Inferior parietal cortex (tissue), 1 donor: Measurements from ENCODE around the gene STK40.

Experiments
- DNase-seq: peaks from one replicate; pipeline ENCODE4 v3.0.0-alpha.2; 2016; ENCODE audit errors: extremely low spot score

Gene STK40, protein sequence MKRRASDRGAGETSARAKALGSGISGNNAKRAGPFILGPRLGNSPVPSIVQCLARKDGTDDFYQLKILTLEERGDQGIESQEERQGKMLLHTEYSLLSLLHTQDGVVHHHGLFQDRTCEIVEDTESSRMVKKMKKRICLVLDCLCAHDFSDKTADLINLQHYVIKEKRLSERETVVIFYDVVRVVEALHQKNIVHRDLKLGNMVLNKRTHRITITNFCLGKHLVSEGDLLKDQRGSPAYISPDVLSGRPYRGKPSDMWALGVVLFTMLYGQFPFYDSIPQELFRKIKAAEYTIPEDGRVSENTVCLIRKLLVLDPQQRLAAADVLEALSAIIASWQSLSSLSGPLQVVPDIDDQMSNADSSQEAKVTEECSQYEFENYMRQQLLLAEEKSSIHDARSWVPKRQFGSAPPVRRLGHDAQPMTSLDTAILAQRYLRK

DNA sequence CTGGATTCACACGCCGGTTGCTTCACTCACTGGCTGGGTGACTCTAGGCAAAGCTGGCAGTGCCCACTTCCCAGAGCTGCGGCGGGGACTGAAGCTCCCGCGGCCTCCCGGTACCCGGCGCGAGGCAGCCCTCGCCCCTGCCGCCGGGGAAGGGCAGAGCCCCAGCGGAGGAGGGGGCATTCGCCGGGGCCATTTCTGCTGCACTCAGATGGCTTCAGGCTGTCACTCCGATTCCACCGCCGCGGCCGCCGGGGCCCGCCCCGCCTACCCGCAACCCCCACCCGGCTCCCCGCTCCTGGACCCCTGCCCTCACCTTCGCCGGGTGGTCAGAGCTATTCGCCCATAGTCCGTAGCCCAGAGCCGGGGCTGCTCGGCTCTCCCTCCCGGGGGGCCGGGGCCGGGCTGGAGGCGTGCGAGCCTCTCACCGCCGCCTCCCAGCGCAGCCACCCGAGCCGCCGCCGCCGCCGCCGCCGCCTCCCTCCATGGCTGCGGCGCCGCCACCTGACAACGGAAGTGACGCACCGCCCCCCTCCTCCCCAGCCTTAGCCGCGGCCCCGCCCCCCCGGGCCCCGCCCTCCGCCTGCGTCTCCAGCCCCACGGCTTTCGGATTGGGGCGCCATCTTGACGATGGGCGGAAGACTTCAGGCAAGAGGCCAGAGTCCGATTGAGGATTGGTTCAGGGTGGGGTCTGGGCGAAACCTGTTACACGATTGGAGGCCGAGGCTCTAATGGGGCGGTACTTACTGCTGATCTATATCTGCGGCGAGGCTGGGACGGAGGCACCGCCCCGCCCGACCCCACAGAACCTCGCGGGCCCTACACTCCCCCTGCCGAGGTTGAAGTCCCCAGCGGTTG is at the start of gene STK40:
Gene STK40, minus strand, starts transcription at position 515 of the 855 bp plus-strand sequence. CDS start 24,592 bp downstream, outside the sequence.
- peak; percentile 99 for DNase-seq

GRCh38 chr1:36433102-36433501 is 47.4 kb upstream of the STK40 start:
- no peak for DNase-seq

GRCh38 chr1:36432616-36433015 is 46.9 kb upstream of the STK40 start:
- no peak for DNase-seq

- DNase-seq: no peak
These were observed 40.1 kb upstream of the STK40 start for GRCh38 chr1:36425791-36426190.

GRCh38 chr1:36421649-36422048 is 35.9 kb upstream of the STK40 start:
- no peak for DNase-seq

GRCh38 chr1:36420836-36421317 is 35.2 kb upstream of the STK40 start:
- peak; percentile 89 for DNase-seq

DNA sequence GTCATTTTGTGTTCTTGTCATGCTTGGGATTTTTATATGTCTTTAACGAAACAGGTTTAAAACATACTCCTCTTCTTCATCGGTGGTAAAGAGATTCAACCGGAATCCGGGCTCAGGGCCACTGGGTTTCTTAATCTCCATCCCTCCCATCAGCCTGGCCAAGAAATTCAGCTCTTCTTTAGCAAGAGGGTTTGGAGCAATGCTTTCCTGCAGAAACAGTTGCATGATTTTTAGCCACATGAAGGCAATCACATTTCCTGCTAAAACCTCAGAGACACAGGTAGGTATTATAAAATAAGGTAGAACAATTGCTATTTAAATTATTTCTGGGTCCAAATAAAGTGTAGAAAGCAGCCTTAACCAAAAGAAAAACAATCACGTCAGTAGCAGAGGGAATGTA is 34.7 kb upstream of the STK40 start:
- DNase-seq: no peak

- DNase-seq: no peak
These were observed 33.8 kb upstream of the STK40 start for GRCh38 chr1:36419569-36419968.

DNA sequence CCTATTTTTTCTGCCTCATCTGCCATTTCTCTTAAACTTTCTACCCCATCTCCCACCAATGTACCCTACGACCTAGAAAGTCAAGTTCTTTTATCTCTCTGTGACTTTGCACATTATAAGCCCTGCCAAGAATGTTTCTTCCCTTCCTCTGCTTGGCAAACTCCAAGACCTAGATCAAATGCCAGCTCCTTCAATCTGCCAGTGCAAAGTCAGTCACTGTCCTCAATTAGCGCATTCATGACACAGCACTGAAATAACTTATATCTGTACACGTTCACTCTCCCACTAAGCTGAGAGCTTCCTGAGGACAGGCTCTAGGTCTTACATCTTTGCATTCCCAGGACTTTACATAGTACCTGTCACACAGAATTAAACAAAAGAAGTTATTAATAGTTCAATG is 33.4 kb upstream of the STK40 start:
- DNase-seq: no peak

DNA sequence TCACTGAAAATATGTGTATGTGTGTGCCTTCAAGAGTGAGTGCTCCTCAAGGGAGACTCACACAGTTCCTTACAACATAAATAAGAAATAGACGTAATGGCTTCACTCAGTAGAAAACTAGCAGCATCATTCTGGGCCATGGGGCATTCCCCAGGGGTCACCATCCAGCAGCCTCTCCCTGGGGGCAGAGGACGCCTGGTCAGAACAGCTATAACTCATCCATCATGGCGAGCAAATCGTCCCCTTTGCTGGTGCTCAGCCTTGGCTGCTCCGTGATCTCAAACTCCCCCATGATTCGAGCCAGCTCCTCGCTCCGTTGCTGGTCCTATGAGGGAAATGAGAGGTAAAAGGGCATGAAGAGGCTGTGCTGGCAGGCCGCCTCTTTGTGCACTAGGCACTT is 32.2 kb upstream of the STK40 start:
- no peak for DNase-seq

- DNase-seq: no peak
These were observed 30.1 kb upstream of the STK40 start for GRCh38 chr1:36415661-36416326.

- DNase-seq: no peak
These were observed 28.7 kb upstream of the STK40 start for GRCh38 chr1:36414384-36414783.

DNA sequence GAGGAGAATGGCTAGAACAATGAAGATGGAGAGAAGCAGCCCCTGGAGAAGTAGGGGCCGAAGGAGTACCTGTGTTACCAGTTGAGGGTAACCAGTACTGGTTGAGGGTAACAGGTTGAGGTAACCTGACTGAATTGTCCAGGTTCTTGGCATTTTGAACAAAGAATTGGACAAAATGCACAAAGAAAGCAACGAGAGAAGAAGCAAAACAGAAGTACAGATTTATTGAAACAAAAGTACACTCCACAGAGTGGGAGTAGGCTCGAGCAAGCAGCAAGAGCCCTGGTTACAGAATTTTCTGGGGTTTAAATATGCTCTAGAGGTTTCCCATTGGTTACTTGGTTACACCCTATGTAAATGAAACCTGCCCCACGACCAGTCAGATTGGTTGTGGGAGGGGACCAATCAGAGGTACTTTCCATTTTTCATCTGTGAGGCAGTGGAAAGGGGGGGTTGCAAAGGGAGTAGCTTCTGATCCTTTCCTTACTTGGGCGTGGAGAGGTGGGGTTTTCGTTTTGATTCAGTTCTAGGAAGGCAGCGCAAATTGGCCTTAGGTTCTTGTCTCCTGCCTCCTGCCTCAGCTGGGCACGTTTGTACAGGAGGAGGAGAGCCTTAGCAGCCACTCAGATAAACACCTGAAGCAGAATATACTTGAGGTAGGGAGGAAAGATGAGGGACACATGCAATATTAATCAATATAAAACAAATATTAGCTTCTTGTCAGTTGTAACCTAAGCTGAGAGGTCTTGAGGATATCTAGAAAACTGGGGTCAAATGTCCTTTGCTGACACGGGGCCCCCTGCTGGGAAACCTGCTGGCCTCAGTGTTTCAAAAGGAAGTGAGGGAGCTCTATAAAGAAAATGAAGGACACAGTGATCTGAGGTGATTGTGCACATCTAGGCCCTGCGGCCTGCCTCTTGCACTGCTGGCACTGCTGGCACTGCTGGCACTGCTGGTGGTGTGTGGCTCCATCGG is 26.2 kb upstream of the STK40 start:
- DNase-seq: peak; percentile 31

DNA sequence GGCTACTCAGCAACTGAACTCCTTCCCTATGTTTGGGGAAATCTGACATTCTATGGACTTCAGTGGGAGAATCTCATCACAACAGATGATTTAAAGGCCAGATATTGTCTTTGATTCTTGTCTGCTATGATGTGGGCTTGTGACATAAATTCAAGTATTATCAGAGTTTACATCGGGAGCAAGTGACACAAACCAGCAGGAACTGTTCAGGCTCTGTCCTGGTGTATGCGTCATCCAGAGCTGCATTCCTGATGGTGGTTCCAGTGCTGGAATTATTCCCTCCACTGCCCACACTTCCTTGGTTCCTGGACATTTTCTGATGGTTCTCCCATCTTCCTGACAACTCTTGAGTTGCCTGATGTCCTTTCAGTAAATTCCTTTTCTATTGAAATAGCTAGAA is 22.8 kb upstream of the STK40 start:
- DNase-seq: no peak

DNA sequence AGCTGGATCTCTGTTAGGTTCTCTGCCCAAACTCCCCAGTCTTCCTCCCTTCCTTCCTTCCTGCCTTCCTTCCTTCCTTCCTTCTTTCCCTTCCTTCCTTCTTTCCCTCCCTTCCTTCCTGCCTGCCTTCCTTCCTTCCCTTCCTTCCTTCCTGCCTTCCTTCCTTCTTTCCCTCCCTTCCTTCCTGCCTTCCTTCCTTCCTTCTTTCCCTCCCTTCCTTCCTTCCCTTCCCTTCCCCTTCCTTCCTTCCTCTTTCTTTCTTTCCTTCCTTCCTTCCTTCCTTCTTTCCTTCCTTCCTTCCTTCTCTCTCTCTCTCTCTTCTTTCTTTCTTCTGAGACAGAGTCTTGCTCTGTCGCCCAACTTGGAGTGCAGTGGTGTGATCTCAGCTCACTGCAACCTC is 20.7 kb upstream of the STK40 start:
- no peak for DNase-seq

GRCh38 chr1:36402504-36402890 is 16.8 kb upstream of the STK40 start:
- no peak for DNase-seq

DNA sequence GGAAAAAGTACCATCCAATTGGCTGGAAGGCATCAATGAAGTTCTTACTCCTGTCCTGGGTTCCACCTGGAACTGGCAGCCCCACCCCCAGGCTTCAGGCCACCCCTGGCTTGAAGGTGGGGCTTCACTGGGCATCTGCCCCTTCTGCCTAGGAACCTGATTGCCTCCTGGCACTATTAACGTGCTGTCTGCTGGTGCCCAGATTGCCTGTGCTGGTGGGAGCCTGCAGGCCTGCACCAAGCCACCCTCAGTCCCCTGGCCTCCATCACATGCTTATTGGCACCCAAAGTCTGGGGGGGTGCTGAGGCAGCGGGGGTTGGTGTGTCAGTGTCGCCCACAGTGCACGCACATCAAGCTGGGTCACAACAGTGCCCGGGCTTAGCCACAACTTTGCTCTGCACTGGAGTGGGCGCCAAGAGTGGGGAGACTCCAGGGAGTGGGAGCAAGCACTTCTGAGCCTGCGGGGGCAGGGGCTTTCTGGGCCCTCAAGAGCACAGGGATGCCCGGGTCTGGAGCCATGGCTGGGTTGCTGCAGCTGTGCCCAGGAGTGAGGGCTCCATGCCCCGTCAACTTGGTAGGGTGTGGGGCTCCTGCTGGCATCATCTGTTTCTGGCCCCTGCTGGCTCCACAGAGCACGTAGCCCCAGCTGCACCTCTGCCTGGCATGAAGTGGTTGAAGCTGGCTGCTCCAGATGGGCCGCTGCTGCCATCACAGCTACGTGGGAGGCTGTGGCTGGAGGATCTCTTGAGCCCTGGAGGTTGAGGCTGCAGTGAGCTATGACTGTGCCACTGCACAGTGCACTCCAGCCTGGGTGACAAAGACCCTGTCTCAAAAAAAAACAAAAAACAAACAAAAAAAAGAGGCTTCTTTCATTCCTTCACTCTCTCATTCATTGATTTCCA is 16.1 kb upstream of the STK40 start:
- no peak for DNase-seq

DNA sequence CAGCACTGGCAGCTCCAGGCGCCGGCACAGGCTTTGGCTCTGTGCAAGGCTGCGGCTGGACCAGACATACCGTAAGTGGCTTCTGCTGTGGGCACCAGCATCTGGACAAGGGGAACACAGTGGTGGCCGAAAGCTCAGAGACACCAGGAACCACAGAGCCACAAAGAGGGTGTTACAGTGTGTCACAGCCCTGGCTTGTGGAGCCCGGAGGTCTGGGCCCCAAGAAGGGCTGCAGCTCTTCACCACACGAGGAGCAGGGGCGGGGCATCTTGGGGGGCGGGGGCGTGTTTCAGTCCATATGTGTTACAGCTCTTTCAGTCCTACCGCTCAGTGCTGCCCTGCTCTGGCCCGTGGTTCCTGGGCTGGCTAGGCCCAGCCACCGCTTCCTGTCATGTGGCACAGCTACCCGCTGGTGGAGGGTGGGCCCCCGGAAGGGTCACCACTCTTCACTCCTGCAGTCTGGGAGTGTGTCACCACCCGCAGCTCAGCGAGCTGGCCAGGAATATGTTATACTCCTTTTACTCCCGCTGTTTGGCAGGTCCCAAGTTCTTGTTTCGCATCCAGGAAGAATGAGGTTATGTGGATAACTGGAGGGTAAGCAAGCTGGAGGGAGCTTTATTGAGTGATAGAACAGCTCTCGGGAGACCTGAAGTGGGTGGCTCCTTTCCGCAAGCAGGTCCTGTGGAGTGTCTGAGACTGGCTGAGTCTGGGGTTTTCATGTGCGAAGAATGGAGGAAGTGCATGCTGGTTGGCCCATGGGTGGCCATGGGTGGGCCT is 15.3 kb upstream of the STK40 start:
- no peak for DNase-seq

GRCh38 chr1:36400514-36400824 is 14.7 kb upstream of the STK40 start:
- no peak for DNase-seq
